ENCODE results near the gene INSRR. TPM values are rescaled to one million over a fixed set of nuclear protein-coding genes. Genes with fewer than 3 reads are reported as not detected.

INSRR gene
- total and polyA plus RNA-seq, 10 donors = under 0.01 to 0.09 (median 0.09) TPM; not detected in 6

DNA sequence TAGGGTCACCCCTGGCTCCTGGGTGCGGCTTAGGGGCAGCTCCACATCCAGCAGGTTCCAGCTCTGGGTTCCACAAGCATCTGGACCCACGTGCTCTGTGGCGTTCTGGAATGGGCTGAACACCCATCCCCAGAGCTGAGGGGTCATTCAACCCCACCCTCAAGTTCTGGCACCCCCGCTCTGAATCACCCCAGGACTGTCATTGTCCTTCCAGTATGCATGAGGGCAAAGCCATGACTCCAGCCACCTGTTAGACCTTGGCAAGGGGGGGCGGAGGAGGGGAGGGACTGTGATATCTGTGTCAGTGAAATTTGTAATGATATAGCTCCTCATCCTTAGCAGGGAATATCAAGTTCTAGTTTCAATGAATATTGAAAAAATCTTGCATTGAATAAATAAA lies 12.3 kb downstream of the INSRR start:
- peaks cover 3 to 93% (median 39%) of the 10 kb centered on the region in 7 donors for H3K27me3 ChIP-seq (replicated peaks in 1 of 7)
- peaks cover 0 to 30% (median 16%) of the 10 kb centered on the region in 6 donors for H3K4me1 ChIP-seq
- no peak overlapping the region for H3K4me3 ChIP-seq
- DNase-seq = no peak
- intact Hi-C loops (cut with DNase I; ENCODE audit: low total_unique reads) = no loop called here
- no peaks in the 10 kb centered on the region for H3K36me3 ChIP-seq
- WGBS, 5 donors = 80 to 95% (median 89%) methylated on average over 5 of the region's 5 CpGs
- no peaks in the 10 kb centered on the region for H3K9me3 ChIP-seq
- TF ChIP-seq POLR2A (IDR thresholded peaks at IDR 0.05) (no peak), POLR2AphosphoS5 (IDR thresholded peaks at IDR 0.05) (no peak)
- TF ChIP-seq, protein P1, sequence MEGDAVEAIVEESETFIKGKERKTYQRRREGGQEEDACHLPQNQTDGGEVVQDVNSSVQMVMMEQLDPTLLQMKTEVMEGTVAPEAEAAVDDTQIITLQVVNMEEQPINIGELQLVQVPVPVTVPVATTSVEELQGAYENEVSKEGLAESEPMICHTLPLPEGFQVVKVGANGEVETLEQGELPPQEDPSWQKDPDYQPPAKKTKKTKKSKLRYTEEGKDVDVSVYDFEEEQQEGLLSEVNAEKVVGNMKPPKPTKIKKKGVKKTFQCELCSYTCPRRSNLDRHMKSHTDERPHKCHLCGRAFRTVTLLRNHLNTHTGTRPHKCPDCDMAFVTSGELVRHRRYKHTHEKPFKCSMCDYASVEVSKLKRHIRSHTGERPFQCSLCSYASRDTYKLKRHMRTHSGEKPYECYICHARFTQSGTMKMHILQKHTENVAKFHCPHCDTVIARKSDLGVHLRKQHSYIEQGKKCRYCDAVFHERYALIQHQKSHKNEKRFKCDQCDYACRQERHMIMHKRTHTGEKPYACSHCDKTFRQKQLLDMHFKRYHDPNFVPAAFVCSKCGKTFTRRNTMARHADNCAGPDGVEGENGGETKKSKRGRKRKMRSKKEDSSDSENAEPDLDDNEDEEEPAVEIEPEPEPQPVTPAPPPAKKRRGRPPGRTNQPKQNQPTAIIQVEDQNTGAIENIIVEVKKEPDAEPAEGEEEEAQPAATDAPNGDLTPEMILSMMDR (IDR thresholded peaks at IDR 0.05 in 8 of 11, conservative IDR thresholded peaks at IDR 0.05 in 3 of 11) = no peak
- H3K27ac ChIP-seq = no peak overlapping the region

DNA sequence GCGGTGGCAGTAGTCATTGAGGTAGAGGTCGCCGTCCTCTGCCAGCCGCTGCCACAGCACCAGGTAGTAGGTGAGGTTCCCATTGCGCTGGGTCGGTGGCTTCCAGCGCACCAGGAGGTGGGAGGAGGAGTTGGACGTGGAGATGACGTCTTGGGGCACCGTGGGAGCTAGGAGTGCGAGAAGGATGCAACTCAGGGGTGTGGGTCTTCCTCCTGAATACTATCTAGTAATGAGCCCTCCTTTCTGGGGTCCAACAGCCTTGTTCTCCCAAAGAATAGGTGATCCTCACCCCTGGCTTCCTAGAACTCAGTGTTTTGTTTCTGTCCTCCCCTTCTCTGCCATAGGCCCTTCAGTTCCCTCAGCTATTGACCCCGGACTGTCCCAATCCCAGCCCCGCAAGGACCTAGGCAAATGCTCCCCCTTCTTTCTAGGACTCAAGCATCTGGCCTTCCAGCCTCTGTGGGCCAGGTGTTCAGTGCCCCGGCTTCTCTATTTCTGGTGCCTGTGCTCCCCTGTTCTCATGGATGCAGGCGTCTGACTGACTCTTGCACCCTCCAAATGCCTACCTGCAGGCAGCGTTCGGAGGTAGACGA lies 12.9 kb downstream of the INSRR start:
- no peak overlapping the region for H3K27ac ChIP-seq
- DNase-seq = no peak
- intact Hi-C loops (cut with DNase I; ENCODE audit: low total_unique reads) = no loop called here
- 50 to 75% (median 60%) methylated on average over 7 to 18 of the region's 18 CpGs for WGBS, 5 donors
- H3K4me3 ChIP-seq = no peak overlapping the region
- H3K27me3 ChIP-seq (replicated peaks in 1 of 7) = peaks cover 3 to 96% (median 39%) of the 10 kb centered on the region in 7 donors
- TF ChIP-seq, protein P1 (IDR thresholded peaks at IDR 0.05 in 8 of 11, conservative IDR thresholded peaks at IDR 0.05 in 3 of 11) = no peak
- no peak for TF ChIP-seq POLR2AphosphoS5 (IDR thresholded peaks at IDR 0.05)
- TF ChIP-seq POLR2A (IDR thresholded peaks at IDR 0.05) = no peak
- H3K9me3 ChIP-seq = no peaks in the 10 kb centered on the region
- peaks cover 0 to 30% (median 16%) of the 10 kb centered on the region in 6 donors for H3K4me1 ChIP-seq
- H3K36me3 ChIP-seq = no peaks in the 10 kb centered on the region

DNA sequence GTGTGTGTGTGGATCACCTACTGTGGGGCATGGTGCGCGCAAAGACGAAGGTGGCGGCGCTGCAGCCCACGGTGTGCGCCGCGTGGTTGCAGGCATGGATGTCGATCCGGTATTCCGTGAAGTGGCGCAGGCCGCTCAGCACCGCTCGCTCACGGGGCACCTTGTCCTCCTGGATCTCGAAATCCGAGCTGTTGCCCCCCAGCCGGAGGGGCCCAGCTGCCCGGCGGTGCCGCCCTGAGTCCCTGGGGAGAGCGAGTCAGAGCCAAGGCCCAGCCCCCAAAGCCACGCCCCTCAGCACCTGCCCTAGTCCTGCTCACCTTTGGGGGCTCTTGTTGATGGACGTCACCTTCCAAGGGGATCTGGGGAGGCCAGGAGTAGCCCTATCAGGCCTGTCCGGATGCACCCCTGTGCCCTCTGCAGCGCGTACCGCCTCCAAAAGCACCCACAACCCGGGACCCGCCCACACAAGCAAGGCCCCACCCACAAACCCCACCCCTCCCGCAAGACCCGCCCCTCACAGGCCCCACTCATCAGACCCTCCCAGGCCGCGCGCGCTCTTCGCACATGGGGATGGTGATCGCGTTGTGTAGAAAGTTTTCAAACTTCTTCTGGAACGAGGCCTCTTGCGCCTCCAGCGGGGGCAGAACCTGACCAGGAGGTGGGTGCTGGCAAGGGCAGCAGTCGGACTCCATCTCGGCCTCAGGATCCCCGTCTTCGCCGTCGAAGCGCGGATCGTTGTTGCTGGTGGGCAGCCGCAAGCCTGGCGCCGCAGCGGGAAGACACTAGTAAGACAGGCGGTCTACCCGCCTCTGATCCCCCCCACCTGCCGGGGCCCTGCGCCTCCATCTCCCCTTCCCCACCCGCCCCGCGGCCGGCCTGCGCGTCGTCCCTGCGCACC lies 13.6 kb downstream of the INSRR start:
- Histone ChIP-seq H3K4me3 (peak overlapping the region in 1 of 8 donors; percentile 48), H3K4me1 (peaks cover 0 to 30% (median 16%) of the 10 kb centered on the region in 6 donors), H3K27me3 (replicated peaks in 1 of 7) (peaks cover 3 to 99% (median 39%) of the 10 kb centered on the region in 7 donors), H3K9me3 (no peaks in the 10 kb centered on the region), H3K27ac (no peak overlapping the region), H3K36me3 (no peaks in the 10 kb centered on the region)
- intact Hi-C loops (cut with DNase I; ENCODE audit: low total_unique reads) = no loop called here
- 9 to 25% (median 15%) methylated on average over 19 to 69 of the region's 69 CpGs for WGBS, 5 donors
- DNase-seq = peak; percentile 56
- TF ChIP-seq, protein P1 (IDR thresholded peaks at IDR 0.05 in 8 of 11, conservative IDR thresholded peaks at IDR 0.05 in 3 of 11) = no peak
- no peak for TF ChIP-seq POLR2A (IDR thresholded peaks at IDR 0.05)
- no peak for TF ChIP-seq POLR2AphosphoS5 (IDR thresholded peaks at IDR 0.05)

DNA sequence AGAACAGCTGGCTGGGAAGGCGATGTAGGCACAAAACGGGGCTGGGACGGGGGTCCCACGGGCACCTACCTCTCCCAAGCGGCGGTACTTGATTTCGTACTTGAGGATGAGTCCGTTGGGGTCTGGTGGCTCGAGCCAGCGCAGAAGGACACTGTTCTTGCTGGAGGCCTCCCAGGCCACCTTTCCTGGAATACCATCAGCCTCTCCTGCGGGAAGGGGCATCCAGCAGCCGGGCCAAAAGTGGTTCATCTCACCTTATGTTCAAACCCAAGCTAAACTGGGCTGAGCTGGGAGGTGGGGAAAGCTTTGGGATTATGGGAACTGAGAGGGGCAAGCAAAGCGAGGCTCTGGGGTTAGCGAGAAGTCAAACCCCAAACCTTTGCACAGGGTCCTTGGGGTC lies 14.3 kb downstream of the INSRR start:
- Histone ChIP-seq H3K27me3 (replicated peaks in 1 of 7) (peaks cover 3 to 97% (median 39%) of the 10 kb centered on the region in 7 donors), H3K36me3 (no peaks in the 10 kb centered on the region), H3K9me3 (no peaks in the 10 kb centered on the region), H3K27ac (no peak overlapping the region), H3K4me3 (peak overlapping the region in 1 of 8 donors; percentile 48), H3K4me1 (peaks cover 0 to 30% (median 16%) of the 10 kb centered on the region in 6 donors)
- WGBS, 5 donors = 28 to 45% (median 32%) methylated on average over 9 to 14 of the region's 14 CpGs
- TF ChIP-seq POLR2A (IDR thresholded peaks at IDR 0.05) (no peak), POLR2AphosphoS5 (IDR thresholded peaks at IDR 0.05) (no peak)
- TF ChIP-seq, protein P1 (IDR thresholded peaks at IDR 0.05 in 8 of 11, conservative IDR thresholded peaks at IDR 0.05 in 3 of 11) = no peak
- intact Hi-C loops (cut with DNase I; ENCODE audit: low total_unique reads) = no loop called here
- peak; percentile 49 for DNase-seq
